LoVo (cell line): ENCODE results near the gene ADAM11.
"Not testable (repeated sequence)": the region's sequence is repeated elsewhere in the genome, so short reads cannot be mapped to it uniquely, and the experiment has no call there.

Source experiments
- DNase-seq: peaks from one replicate; pipeline ENCODE4 v3.0.0-alpha.2; 2016; ENCODE audit warnings: low spot score

Gene ADAM11

GRCh38 chr17:44758414-44759085 is at the start of gene ADAM11:
Gene ADAM11, plus strand, starts transcription at chr17:44758988. Its CDS starts 212 bp downstream, at chr17:44759200.
- DNase-seq: no peak

DNA sequence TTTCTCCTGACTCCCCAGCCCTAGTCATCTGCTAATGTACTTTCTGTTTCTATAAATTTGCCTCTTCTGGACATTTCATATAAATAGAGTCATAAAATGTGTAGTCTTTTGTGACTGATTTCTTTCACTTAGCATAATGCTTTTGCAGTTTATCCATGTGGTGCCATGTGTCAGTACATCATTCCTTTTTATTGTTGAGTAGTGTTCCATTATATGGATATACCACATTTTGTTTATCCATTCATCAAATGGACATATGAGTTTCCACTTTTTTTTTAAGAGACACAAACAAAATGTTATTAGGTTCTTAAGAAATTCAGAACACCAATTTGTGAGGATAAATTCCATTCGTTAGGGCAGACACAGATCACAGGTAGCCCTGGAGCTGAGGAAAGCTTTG is 39.3 kb upstream of the ADAM11 start:
- no peak for DNase-seq

- DNase-seq: no peak
These were observed 36.5 kb upstream of the ADAM11 start for GRCh38 chr17:44722254-44722653.

DNA sequence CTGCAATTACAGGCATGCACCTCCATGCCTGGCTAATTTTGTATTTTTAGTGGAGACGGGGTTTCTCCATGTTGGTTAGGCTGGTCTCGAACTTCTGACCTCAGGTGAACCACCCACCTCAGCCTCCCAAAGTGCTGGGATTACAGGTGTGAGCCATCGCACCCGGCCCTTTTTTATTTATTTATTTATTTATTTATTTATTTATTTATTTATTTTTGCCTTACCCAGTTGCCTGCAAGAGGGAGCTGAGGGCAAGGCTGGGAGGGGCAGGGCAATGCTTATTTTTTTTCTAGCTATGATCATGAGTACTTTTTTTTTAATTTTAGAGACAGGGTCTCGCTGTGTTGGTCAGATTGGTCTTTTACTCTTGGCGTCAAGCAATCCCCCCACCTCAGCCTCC is 32.7 kb upstream of the ADAM11 start:
- DNase-seq: not testable (repeated sequence)

DNA sequence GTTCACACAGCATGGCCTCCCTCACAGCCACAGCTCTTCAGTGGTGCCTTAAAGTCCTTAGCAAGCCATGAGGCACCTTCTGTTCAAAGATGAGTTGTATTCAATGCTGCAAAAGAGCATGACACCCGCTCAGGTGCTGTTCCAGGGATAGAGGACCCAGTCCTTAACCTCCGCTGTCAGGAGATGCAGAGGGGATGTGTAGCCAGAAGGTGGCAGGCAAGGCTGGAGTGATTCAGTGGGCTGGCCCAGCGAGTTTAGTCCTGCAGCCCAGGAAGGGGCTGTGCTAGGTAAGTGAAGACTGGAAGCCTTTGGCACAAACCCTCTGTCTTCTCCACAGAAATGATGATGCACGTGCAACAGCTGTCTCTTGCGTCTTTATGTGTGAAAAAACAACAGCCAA is 25.0 kb upstream of the ADAM11 start:
- no peak for DNase-seq

DNA sequence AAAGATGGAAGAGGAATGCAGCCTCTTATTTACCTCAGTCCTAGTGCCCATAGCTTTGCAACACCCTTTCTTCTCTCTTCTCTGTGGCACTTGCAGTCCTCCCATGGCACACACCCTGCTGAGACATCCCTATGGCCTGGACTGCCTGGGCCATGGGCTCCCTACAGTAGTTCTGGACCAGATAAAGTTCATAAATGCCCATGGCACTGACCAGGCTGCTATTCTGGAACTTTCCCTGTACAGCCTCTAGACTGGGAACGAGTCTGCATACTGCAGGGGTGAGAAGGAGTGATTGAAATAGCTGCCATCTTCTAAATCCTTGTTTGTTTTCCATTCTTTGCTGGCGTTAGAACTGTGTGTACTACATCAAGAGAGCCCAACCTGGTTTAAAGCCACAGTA is 24.5 kb upstream of the ADAM11 start:
- no peak for DNase-seq

DNA sequence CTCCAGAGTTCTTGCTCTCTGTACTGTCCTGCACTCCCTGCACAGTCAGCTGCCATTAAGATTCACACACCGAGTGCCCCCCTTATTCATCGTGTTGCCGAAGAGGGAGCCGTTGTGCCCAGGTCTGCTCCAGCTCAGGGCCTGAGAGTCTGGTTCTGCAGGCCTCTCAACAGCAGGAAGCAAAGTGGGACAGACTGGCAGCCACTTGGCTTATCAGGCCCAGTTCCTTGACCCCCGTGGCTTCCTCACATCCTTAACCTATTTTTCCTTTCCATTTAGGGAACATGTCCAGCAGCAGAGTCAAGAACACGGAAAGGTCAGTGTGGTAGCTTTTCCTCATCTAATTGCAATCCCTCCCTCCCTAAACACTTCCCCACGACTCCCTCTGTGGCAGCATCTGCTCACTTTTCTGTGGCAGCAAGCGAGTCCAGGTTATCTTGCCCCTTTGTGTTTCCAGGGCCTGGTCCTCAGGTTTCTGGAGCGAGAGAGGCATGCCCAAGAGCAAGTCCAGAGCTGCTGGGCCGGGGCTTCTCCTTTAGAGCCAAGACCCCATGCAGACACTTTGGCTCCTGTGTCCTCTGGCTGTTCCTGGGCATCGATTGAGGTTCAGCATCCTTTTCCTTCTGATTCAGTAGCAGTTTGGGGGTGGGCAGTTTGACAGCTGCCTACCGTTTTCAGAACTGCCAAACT is 22.1 kb upstream of the ADAM11 start:
- DNase-seq: no peak

- DNase-seq: no peak
These were observed 20.4 kb upstream of the ADAM11 start for GRCh38 chr17:44738214-44738906.

GRCh38 chr17:44741316-44741715 is 17.5 kb upstream of the ADAM11 start:
- no peak for DNase-seq

GRCh38 chr17:44745301-44745700 is 13.5 kb upstream of the ADAM11 start:
- no peak for DNase-seq

DNA sequence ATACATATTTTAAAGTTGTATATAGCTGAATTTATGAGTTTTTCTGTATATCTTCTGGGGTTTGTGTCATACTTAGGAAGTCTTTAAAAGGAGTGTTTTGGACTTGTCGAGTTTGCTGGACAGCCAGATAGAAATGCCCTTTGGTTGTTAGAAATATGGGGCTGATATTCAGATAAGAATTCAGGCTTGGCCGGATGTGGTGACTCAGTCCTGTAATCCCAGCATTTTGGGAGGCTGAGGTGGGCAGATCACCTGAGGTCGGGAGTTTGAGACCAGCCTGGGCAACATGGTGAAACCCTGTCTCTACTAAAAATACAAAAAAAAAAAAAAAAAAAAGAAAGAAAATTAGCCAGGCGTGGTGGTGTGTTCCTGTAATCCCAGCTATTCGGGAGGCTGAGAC is 13.1 kb upstream of the ADAM11 start:
- DNase-seq: not testable (repeated sequence)

GRCh38 chr17:44747566-44747965 is 11.2 kb upstream of the ADAM11 start:
- DNase-seq: no peak

DNA sequence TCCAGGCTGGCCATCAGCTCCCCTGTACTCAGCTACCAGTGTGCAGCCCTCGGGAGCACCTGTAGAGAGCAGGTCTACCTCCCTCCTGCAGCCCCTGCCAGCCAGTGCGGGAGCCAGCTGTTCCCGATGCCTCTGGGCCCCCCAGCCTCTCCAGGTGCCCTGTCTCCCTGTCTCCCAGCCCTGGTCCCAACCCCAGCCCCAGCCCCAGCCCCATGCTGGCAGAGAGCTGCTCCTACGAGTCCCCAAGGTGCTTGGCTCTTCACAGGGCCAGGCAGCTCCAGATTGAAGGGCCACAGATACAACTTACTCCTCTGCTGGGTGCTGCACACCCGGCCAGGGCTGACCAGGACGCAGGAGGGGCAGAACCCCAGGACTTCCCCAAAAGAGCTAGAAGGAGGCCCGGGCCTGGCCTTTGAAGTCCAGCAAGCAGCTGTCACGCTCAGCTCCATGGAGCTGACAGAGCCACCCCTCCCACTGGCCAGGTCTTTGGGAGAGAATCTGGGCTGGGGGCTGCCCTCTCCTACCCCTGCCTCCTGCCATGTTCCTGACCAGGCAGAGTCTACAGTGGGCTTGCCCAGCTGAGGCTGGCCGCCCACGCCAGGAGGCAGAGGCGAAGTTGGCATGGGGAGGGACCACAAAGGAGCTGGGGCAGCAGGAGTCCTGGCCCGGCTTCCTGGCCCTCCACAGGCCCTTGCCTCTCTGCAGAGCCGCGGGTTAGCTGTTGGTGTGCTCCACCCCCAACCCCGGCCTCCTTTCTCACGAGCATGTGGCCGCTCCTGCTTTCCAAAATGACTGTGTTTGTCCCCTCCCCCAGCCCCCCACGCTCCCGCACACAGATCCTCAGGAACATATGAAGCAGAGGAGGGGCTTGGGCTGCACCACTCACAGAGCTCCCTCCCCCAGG is 9.5 kb upstream of the ADAM11 start:
- no peak for DNase-seq

DNA sequence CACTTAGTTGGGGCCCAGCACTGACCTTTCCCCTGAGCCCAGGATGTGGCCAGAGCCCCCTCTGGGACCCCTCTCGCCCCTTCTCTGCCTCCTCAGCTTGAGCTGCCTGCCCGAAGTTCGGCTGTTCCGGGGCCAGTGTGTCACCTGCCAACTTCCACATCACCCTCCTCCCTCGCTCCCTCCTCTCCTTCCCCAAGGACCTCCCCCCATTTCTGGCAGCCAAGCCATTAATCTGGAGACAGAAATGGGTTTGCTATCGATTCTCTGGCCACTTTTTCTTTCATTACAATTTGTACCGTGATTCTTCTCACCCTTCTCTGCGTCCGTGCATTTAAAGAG is 8.8 kb upstream of the ADAM11 start:
- no peak for DNase-seq

DNA sequence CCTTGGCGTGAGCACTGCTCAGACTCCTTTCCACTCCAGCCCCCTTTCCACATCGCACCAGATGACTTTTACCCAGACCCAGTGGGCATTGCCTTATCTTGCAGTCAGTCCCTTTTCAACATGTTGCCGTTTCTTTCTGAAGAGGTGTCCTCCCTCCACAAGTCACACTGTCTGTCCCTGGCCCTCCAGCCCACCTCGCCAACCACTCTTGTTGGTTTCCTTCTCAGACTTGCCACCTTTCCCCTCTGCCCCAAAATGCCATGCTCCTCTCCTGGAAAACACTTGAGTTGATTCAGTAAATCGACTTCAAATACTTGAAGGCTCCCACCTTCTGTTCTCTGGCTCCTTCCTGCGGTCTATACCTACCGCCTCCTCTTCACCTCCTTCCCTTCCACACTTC is 7.5 kb upstream of the ADAM11 start:
- no peak for DNase-seq

GRCh38 chr17:44751806-44752205 is 7.0 kb upstream of the ADAM11 start:
- no peak for DNase-seq

DNA sequence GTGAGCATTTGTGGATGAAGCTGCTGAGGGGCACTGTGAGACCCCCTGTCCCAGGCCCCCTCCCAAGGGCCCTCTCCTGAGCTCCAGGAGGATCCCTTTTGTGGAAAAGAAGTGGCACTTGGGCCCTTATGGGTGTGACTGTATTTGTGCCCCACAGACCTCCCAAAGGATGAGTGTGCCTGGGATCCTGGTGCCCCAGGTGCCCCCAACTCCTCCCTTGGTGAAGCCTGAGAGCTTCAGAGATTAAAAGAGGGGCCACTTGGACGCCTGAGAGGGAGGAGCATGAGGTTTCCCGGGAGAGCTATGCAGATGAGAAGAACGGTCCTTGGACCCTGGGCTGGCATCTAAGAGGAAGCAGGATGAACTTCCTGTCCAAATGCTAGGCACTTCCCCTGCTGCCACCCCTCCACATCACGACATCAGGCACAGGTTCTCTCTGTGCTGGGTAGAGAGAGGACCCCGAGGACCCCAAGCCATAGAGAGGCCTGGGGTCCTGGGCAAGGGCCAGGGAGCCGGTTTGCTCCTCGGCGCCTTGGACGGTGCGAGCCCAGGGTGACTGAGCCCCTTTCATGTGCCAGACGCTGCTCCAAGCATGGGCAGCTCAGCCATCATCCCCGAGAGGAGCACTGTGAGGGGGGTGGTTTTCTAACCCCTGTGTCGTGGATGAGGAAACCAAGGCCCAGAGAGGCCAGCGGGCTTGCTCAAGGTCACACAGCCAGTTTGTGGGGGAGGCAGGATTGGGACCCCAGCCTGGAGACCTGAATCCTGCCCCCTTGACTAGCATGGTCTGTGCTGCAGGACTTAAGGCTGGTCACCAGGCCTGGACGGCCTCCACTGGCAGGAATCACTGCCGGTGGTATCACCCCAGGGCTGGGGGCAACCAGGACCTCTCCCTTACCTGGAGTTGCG is 5.6 kb upstream of the ADAM11 start:
- DNase-seq: no peak

GRCh38 chr17:44754276-44754675 is 4.5 kb upstream of the ADAM11 start:
- DNase-seq: no peak

GRCh38 chr17:44755180-44755579 is 3.6 kb upstream of the ADAM11 start:
- not testable (repeated sequence) for DNase-seq

DNA sequence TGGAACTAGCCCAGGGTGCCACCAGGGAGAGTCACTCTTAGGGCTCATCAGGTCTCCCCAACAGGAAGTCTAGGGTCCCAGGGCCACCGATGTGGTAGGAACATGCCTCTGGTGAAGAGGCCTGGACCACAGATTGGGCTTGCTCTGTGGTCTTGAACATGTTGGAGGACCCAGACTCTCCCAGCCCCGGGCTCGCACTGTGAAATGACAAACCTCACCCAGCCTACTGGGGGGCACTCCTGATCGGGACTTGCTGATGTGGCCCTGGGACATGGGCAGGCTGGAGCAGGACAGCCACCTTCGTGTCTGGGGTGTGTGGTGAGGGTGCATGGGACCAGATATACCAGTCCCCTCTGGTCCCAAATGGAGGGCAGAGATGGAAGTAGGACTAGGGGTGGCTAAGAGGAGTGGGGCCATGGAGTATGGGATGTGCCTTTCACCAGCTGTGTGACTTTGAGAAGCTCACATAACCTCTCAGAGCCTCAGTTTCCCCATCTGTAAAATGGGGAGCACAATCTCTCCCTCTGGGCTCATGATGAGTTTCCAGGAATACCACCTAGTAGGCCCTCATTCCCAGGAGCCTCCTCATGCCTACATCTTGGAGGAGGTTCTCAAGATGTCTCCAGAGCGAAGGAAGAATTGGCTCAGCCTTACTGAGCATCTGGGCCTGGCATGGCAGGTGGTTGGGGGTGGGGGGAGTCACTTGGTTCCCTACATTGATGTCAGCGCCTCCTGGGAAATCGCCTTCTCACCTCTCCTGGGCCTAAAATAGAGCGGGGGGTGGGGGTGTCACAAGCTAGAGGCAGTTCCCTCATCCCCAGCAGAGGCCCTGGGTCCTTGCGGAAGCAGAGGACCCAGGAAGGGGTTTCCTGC is 1.5 kb upstream of the ADAM11 start:
- no peak for DNase-seq
